ENCODE results near the gene DNAH1.

GRCh38 chr3:52268036-52268435, 48.1 kb upstream of the DNAH1 start:
- TF ChIP-seq, protein P1, sequence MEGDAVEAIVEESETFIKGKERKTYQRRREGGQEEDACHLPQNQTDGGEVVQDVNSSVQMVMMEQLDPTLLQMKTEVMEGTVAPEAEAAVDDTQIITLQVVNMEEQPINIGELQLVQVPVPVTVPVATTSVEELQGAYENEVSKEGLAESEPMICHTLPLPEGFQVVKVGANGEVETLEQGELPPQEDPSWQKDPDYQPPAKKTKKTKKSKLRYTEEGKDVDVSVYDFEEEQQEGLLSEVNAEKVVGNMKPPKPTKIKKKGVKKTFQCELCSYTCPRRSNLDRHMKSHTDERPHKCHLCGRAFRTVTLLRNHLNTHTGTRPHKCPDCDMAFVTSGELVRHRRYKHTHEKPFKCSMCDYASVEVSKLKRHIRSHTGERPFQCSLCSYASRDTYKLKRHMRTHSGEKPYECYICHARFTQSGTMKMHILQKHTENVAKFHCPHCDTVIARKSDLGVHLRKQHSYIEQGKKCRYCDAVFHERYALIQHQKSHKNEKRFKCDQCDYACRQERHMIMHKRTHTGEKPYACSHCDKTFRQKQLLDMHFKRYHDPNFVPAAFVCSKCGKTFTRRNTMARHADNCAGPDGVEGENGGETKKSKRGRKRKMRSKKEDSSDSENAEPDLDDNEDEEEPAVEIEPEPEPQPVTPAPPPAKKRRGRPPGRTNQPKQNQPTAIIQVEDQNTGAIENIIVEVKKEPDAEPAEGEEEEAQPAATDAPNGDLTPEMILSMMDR (IDR thresholded peaks at IDR 0.05), result no peak
- no peak for TF ChIP-seq EZH2 (IDR thresholded peaks at IDR 0.05; ENCODE audit: borderline replicate concordance, insufficient read depth, low read depth, low read length, poor library complexity, severe bottlenecking)
